Coronary artery (tissue), 2 donors: ENCODE data around the gene COL7A1.

ENCODE experiments used
- DNase-seq: peaks from one replicate; pipeline ENCODE4 v3.0.0-alpha.2; 2017; ENCODE audit warnings: low spot score
- H3K27ac ChIP-seq, 2 donors: fragments of 200-600 bp; sonication (generic); one replicate each; pipeline ENCODE4 v1.5.1; 2016 to 2019
- H3K4me3 ChIP-seq: fragments of 200-600 bp; sonication (generic); 2 replicates; pipeline ENCODE4 v1.5.1; 2016; ENCODE audit warnings: mild to moderate bottlenecking, moderate library complexity
- CTCF ChIP-seq: fragments of 200-600 bp; sonication (generic); IDR thresholded peaks from one replicate; pipeline ENCODE4 v1.5.1; 2019; ENCODE audit warnings: antibody characterized with exemption

Gene COL7A1

GRCh38 chr3:48556796-48557626 is 38.1 kb downstream of the COL7A1 start, which contains the start of gene PFKFB4:
PFKFB4 (minus strand) TSS chr3:48556803; CDS start chr3:48556777, 26 bp downstream.
- peak; percentile 100 for DNase-seq
- Histone ChIP-seq H3K4me3 (peak within 1 kb of the TSS; percentile 89), H3K27ac (peak within 1 kb of the TSS; percentile 69 to 91)
- TF ChIP-seq CTCF, result no peak

GRCh38 chr3:48555949-48556795 is 39.0 kb downstream of the COL7A1 start:
- Histone ChIP-seq H3K27ac (peak overlapping the region; percentile 69 to 91), H3K4me3 (peak overlapping the region; percentile 89)
- no peak for DNase-seq
- TF ChIP-seq CTCF, result no peak

- Histone ChIP-seq H3K4me3 (no peak overlapping the region), H3K27ac (no peak overlapping the region)
- no peak for DNase-seq
- no peak for TF ChIP-seq CTCF
Measured at GRCh38 chr3:48555231-48555948, 39.7 kb downstream of the COL7A1 start.

- no peak for TF ChIP-seq CTCF
- no peak overlapping the region for H3K27ac ChIP-seq
Measured at GRCh38 chr3:48553886-48554845, 41.0 kb downstream of the COL7A1 start.

GRCh38 chr3:48553361-48553760 is 41.8 kb downstream of the COL7A1 start:
- Histone ChIP-seq H3K27ac (no peak overlapping the region), H3K4me3 (no peak overlapping the region)
- DNase-seq, result no peak
- no peak for TF ChIP-seq CTCF

More at GRCh38 chr3:48553886-48554845, 41.0 kb downstream of the COL7A1 start:
- no peak for DNase-seq
- H3K4me3 ChIP-seq, result no peak overlapping the region
